Stomach (tissue), 4 donors: ENCODE results near the gene SLC6A3.

Source experiments
- POLR2A ChIP-seq, 4 donors: fragments of 450-650 bp; IDR thresholded peaks; one replicate each; pipeline ENCODE4 v1.6.1; 2016; ENCODE audit warnings: antibody characterized with exemption in 4 of 4, control low read depth in 2 of 4, mild to moderate bottlenecking in 1 of 4, moderate library complexity in 1 of 4
- POLR2AphosphoS5 ChIP-seq, 3 donors: sonication (generic); formaldehyde crosslinking; IDR thresholded peaks; one replicate each; pipeline ENCODE4 v1.6.1; 2016; ENCODE audit warnings: antibody characterized with exemption in 3 of 3
- TF ChIP-seq, protein P1 (sequence below), 7 experiments: fragments of 450-650 bp in 4 of 7; fragments of 200-600 bp in 3 of 7; sonication (generic) in 3 of 7; IDR thresholded peaks; one replicate each; pipeline ENCODE4 v1.5.1; 2016 to 2019; ENCODE audit warnings: antibody characterized with exemption in 7 of 7, control low read depth in 2 of 7, mild to moderate bottlenecking in 1 of 7

DNA sequence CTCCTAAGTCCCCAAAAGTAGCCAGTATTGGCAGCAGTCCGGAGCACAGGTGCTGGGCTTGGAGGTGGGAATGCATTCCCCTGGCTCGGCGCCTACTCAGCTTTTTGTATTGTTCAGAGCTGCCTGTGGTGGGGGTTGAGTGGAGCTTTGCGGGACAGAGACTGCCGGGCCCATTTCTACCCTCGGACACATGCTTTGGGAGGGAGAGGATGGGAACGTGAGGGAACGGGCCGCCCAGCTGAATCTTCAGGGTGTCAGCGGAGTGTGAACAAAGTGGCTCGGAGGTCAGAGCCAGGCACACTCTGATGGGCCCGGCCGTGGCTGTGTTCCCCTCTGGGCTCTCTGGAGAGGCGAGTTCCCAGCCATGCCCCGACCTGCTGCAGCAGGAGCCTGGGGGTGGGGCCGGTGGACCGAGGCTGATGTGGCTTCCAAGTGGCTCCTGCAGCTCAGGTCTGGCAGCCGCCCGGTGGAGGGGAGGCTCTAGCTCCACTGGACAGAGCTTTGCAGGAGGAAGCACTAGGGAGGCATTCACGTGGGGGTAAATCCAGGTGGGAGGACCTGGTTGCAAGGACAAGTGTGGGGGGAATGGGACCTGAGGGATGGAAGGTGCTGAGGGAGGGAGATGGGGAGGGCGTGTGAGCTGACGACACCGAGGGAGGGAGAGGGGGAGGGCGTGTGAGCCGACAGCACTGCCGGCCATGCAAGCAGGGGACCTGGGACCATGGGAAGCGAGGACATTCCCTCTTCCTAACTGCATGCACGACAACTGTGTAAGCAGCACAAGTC is 31.1 kb upstream of the SLC6A3 start:
- TF ChIP-seq POLR2AphosphoS5 (IDR thresholded peaks at IDR 0.05) (no peak), POLR2A (IDR thresholded peaks at IDR 0.05) (no peak)
- TF ChIP-seq, protein P1, sequence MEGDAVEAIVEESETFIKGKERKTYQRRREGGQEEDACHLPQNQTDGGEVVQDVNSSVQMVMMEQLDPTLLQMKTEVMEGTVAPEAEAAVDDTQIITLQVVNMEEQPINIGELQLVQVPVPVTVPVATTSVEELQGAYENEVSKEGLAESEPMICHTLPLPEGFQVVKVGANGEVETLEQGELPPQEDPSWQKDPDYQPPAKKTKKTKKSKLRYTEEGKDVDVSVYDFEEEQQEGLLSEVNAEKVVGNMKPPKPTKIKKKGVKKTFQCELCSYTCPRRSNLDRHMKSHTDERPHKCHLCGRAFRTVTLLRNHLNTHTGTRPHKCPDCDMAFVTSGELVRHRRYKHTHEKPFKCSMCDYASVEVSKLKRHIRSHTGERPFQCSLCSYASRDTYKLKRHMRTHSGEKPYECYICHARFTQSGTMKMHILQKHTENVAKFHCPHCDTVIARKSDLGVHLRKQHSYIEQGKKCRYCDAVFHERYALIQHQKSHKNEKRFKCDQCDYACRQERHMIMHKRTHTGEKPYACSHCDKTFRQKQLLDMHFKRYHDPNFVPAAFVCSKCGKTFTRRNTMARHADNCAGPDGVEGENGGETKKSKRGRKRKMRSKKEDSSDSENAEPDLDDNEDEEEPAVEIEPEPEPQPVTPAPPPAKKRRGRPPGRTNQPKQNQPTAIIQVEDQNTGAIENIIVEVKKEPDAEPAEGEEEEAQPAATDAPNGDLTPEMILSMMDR (IDR thresholded peaks at IDR 0.05), result no peak
